Ectodermal cell (in vitro differentiated cells): ENCODE measurements around the gene RPL22.

Experiments
- H3K27ac ChIP-seq: 2 replicates; pipeline ENCODE4 v1.7.0; 2013; ENCODE audit warnings: mild to moderate bottlenecking, low read depth, low read length; ENCODE audit not compliant: insufficient read depth, poor library complexity, severe bottlenecking
- H3K27me3 ChIP-seq: 2 replicates; pipeline ENCODE4 v1.7.0; 2013; ENCODE audit warnings: mild to moderate bottlenecking, low read length; ENCODE audit not compliant: insufficient read depth, control insufficient read depth, poor library complexity, severe bottlenecking
- H3K36me3 ChIP-seq: one replicate; pipeline ENCODE4 v1.7.0; 2013; ENCODE audit warnings: low read length; ENCODE audit not compliant: control insufficient read depth, insufficient read depth
- H3K4me1 ChIP-seq: one replicate; pipeline ENCODE4 v1.7.0; 2013; ENCODE audit warnings: low read length; ENCODE audit not compliant: control insufficient read depth, insufficient read depth
- H3K4me3 ChIP-seq: 2 replicates; pipeline ENCODE4 v1.7.0; 2013; ENCODE audit warnings: low read depth, low read length, control low read depth; ENCODE audit not compliant: insufficient read depth
- H3K9me3 ChIP-seq: 2 replicates; pipeline ENCODE4 v1.7.0; 2013; ENCODE audit warnings: mild to moderate bottlenecking, low read length, moderate library complexity; ENCODE audit not compliant: control insufficient read depth
- WGBS, 2 experiments: methylation state at CpG; one replicate each; pipeline ENCODE4 v1.1.7; 2013; ENCODE audit warnings: missing lambda C conversion rate in 2 of 2; 5-methylcytosine and 5-hydroxymethylcytosine counted together

RPL22 gene

GRCh38 chr1:6172549-6172948 lies 26.8 kb downstream of the RPL22 start:
- Histone ChIP-seq H3K4me1 (no peaks in the 10 kb centered on the region), H3K4me3 (no peak overlapping the region), H3K36me3 (no peaks in the 10 kb centered on the region), H3K27me3 (peaks cover 26% of the 10 kb centered on the region), H3K9me3 (no peaks in the 10 kb centered on the region), H3K27ac (no peak overlapping the region)
- WGBS, 2 experiments, result 94% methylated on average over 10 of the region's 10 CpGs

DNA sequence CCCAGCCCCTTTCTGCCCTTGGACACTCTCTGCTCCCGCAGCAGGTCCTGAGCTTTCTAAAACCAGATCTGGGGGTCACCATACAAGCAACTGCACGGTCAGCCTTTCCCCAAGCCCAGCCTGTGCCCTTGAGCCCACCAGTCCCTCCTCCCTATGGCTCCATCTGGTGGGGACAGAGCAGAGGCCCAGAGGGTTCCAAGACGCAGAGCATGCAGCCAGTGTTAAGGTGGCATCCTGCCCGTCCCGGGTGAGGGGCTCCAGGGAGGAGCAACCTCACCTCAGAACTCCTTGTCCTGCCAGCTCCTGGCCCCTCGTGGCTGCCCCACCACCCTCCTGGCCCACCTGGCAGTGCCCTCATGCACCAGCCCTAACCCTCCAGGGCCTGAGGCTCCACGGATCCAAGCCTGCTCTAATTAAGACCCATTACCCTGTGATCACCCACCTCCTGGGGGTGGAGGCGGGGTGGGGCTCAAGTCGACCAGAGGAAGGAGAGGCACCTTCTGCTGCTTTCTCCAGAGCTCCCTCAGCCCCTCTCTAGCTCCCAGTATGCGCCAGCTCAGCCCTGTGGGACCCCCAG lies 27.8 kb downstream of the RPL22 start:
- Histone ChIP-seq H3K27ac (no peak overlapping the region), H3K36me3 (no peaks in the 10 kb centered on the region), H3K4me1 (no peaks in the 10 kb centered on the region), H3K27me3 (peaks cover 17% of the 10 kb centered on the region), H3K9me3 (no peaks in the 10 kb centered on the region), H3K4me3 (no peak overlapping the region)
- 62 to 65% methylated on average over 10 of the region's 10 CpGs for WGBS, 2 experiments

DNA sequence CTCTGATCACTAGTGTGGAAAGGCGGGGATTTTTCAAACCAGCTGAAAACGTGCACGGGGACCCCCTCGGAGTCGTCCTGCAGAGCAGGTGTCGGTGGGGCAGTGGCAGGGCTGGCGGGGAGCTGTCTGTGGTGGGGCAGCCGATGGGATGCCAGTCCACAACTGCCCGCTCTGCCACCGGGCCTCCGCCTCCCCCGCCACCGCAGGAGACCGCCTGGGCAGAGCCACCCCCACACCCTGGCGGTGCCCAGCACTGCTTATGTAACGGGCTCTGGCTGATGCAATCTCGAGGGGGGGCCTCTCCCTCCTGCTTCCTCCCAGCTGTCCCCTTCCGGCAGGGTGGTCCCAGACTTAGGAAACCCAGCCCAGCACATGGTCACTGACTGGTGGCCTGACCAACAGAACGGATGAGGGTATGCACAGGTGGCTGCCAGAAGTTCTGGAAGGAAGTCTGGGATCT lies 28.6 kb downstream of the RPL22 start:
- H3K27me3 ChIP-seq, result peaks cover 8% of the 10 kb centered on the region
- H3K9me3 ChIP-seq, result no peaks in the 10 kb centered on the region
- H3K27ac ChIP-seq, result no peak overlapping the region
- H3K4me1 ChIP-seq, result no peaks in the 10 kb centered on the region
- no peaks in the 10 kb centered on the region for H3K36me3 ChIP-seq
- 91 to 92% methylated on average over 19 of the region's 19 CpGs for WGBS, 2 experiments
- H3K4me3 ChIP-seq, result no peak overlapping the region

- peaks cover 3% of the 10 kb centered on the region for H3K27me3 ChIP-seq
- no peak overlapping the region for H3K27ac ChIP-seq
- no peak overlapping the region for H3K4me3 ChIP-seq
- no peaks in the 10 kb centered on the region for H3K9me3 ChIP-seq
- no peaks in the 10 kb centered on the region for H3K4me1 ChIP-seq
- no peaks in the 10 kb centered on the region for H3K36me3 ChIP-seq
- 92 to 95% methylated on average over 16 of the region's 16 CpGs for WGBS, 2 experiments
Observed at GRCh38 chr1:6170116-6170741, 29.2 kb downstream of the RPL22 start.

DNA sequence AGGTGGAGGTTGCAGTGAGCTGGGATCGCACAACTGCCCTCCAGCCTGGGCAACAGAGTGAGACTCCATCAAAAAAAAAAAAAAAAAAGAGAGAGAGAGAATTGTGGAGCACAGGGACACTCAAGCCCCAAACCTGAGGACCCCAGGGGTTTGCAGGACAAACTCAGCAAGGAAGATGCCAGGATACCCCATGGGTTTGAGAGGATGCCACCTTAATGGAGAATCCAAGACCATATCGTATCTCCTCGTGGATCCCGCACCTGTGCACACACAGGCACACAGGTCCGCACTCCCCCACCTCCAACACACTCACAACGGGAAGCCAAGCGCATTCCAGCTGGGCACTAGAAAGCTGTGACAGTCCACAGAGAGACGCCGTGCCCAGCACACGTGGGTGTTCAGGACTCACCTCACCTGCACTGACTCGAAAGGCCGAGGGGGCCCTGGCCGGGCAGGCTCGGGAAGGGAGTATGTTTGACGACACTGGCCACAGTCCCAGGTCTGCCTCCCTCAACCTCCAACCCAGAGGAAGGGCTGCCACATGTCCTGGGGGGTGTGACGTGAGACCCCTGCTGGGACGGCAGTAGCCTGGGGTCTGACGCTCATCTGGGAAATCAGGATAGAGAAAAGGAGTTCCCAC lies 30.3 kb downstream of the RPL22 start:
- no peaks in the 10 kb centered on the region for H3K36me3 ChIP-seq
- H3K4me3 ChIP-seq, result no peak overlapping the region
- no peaks in the 10 kb centered on the region for H3K4me1 ChIP-seq
- H3K27me3 ChIP-seq, result no peaks in the 10 kb centered on the region
- H3K9me3 ChIP-seq, result no peaks in the 10 kb centered on the region
- WGBS, 2 experiments, result 88 to 89% methylated on average over 18 of the region's 18 CpGs
- H3K27ac ChIP-seq, result no peak overlapping the region

DNA sequence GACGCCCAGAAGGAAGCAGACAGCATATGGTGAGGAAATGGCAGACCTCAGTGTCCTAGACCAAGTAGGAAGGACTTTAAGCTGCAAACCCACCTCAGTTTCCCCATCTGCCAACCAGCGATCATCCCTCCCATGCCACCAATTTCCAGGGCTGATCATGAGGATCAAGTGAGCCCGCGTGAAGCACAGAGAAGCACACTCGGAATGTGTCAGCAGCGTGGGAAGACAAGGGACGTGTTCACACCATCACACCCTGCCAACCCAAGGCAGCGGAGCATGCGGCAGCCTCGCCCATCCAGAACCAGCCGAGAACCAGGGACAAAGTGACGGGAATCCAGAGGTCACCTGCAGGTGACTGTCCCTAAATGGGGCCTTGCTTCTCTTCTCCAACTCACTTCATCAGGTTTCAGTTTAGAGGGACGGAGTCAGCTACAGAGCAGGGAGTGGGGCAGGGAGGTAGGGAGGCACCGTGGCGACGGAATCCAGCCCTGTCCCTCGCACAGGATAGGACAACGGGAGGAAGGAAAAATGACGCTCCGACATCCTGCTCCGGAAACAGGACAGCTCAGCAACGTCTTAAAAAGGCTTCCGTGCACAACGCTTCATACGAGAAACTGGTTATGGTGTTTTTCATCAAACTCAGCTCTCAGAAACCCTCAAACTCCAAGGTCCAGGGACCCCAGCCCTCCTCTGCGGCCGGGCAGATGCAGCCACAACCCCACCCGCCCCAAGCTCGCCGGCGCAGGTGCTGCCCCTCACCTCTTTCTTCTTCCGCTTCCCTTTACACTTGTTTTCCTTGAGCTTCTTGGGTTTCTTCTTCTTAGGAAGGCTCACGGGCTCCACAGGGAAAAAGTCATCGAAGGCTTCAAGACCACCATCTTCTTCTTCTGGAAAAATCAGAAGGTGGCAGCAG lies 31.7 kb downstream of the RPL22 start:
- Histone ChIP-seq H3K27me3 (peaks cover 3% of the 10 kb centered on the region), H3K36me3 (no peaks in the 10 kb centered on the region), H3K27ac (no peak overlapping the region), H3K9me3 (no peaks in the 10 kb centered on the region), H3K4me1 (no peaks in the 10 kb centered on the region), H3K4me3 (no peak overlapping the region)
- WGBS, 2 experiments, result 91 to 93% methylated on average over 34 of the region's 34 CpGs

- Histone ChIP-seq H3K27ac (no peak overlapping the region), H3K4me3 (no peak overlapping the region), H3K9me3 (no peaks in the 10 kb centered on the region), H3K36me3 (no peaks in the 10 kb centered on the region), H3K27me3 (peaks cover 6% of the 10 kb centered on the region), H3K4me1 (no peaks in the 10 kb centered on the region)
- 89 to 92% methylated on average over 19 of the region's 19 CpGs for WGBS, 2 experiments
Observed at GRCh38 chr1:6166655-6167390, 32.6 kb downstream of the RPL22 start.

- Histone ChIP-seq H3K27me3 (peaks cover 6% of the 10 kb centered on the region), H3K27ac (no peak overlapping the region)
- WGBS, 2 experiments, result 85 to 91% methylated on average over 10 of the region's 10 CpGs
Observed at GRCh38 chr1:6166221-6166620, 33.2 kb downstream of the RPL22 start.

DNA sequence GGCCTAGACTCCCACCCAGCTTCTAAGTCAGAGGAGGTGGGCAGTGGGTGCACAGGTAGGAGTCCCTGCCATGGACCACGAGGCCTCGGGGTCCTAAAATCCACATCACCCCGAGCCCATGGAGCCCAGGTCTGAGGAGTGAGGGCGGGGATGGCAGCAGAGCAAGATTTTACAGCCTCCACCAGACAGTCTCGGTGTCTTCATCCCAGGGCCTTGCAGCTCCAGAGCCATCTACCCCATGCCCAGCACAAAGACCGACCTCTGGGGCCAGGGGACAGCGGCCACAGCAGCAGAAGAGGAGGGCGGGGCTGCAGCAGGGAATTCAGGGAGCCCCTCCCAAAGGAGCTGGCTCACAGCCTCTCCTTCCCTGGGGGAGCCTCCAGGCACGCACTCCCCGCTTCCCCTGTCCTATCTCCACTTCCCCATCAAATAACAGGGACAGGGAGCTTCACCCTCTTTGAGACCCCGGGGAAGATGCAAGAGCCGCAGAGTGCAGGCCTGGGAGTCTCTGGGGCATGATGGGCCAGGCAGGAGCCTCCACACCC lies 33.9 kb downstream of the RPL22 start:
- Histone ChIP-seq H3K27me3 (peaks cover 6% of the 10 kb centered on the region), H3K4me3 (no peak overlapping the region), H3K36me3 (no peaks in the 10 kb centered on the region), H3K27ac (no peak overlapping the region), H3K9me3 (no peaks in the 10 kb centered on the region), H3K4me1 (no peaks in the 10 kb centered on the region)
- 89 to 90% methylated on average over 12 of the region's 12 CpGs for WGBS, 2 experiments

More at GRCh38 chr1:6166221-6166620, 33.2 kb downstream of the RPL22 start:
- no peak overlapping the region for H3K4me3 ChIP-seq
- no peaks in the 10 kb centered on the region for H3K36me3 ChIP-seq
- H3K9me3 ChIP-seq, result no peaks in the 10 kb centered on the region
- no peaks in the 10 kb centered on the region for H3K4me1 ChIP-seq
